GM18499 (cell line): ENCODE measurements around the gene WNT11.

Experiments
- ATAC-seq: cut with Tn5 transposase; IDR thresholded peaks from one replicate; pipeline ENCODE4 v1.9.1; 2021; ENCODE audit warnings: moderate number of reproducible peaks; ENCODE audit not compliant: insufficient read depth, unreplicated experiment

Gene WNT11

DNA sequence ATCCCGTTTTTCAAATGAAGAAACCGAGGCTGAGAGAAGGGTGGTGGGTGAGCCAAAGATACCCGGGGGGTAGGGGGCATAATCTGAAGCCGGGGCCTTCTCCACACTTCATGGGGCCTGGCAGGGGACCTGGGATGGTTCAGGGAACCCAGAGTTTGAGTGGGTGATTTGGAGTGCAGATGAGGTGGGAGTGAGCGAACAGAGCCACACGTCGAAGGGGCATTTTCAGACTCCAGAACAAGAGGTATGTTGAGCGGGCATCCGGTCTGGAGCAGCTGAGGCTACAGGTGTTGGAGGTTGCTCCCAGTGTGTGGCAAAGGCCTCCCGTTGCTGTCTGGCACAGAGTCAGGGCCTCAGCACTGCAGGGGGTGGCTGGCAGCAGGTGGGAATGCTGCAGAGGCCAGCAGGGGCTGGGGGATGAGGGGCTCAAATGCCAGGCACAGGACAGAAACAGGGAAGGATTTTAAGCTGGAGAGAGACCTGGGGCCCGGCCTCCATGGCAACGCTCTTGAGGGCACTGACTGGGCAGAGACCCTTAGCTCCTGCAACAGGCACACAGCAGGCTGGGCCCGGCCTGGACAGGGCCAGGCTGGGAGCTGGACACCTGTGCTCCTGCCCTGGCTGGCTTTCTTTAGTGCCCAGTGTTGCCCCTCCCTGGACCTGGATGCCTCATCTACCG, 46.2 kb downstream of the WNT11 start:
- no peak for ATAC-seq

GRCh38 chr11:76159303-76159937, 46.9 kb downstream of the WNT11 start:
- no peak for ATAC-seq

DNA sequence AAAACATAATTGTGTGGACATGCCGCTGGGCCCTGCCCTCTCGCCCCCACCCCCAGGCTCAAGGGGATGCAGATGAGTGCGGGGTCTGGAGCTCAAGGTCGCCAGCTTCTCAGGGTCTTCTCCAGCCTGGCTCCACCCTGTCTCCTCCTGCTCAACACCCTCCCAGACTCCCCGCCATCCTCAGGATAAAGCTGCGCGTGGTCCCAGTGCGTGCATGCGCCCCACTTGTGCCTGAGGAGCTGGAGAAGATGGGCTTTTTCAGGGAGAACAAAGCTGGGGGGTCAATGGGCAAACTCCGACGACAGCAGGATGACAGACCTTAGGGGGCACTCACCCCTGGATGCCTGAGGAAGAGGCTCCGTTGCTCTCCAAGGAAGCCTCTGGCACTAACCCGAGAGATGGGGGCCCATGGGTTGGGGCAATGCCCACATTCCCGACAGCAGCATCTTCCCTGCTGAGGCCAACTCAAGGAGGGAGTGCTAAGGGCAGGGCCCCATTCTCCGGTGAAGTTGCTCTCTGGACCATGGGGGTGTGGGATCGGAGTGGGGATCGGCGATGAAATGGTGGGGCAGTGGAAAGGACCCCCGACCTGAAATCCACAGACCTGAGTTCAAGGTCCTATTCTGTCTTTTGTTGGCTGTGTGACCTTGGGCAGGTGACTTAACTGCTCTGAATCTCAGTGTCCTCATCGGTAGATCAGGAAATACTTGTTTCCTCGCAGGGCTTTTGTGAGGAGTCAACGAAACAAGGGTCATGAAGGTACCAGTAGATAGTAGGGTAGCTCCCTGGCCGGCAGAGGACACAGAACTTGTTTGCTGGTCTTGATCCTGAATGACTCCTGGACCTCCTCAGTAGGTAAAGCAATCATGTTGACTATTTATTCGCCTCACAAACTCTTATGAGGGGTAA, 47.7 kb downstream of the WNT11 start:
- no peak for ATAC-seq

DNA sequence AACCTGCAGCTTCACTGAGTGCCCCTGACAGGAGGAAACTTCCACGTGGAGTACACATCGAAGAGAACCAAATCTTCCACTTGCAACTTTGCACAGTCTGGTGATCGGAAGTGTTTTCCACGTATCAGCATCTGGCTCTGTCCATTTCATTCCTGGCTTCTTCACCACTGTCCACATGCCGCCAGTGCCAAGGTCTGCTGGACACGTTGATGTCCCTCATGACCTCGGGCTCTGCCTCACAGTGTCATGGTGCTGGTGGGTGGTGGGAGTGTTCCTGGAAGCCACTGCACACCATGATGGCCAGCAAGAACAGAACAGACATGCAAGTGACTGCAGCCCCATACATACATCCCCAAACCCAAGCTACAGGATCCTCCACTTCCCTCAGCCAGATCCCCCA, 48.4 kb downstream of the WNT11 start:
- no peak for ATAC-seq

GRCh38 chr11:76156971-76157427, 49.3 kb downstream of the WNT11 start:
- no peak for ATAC-seq

DNA sequence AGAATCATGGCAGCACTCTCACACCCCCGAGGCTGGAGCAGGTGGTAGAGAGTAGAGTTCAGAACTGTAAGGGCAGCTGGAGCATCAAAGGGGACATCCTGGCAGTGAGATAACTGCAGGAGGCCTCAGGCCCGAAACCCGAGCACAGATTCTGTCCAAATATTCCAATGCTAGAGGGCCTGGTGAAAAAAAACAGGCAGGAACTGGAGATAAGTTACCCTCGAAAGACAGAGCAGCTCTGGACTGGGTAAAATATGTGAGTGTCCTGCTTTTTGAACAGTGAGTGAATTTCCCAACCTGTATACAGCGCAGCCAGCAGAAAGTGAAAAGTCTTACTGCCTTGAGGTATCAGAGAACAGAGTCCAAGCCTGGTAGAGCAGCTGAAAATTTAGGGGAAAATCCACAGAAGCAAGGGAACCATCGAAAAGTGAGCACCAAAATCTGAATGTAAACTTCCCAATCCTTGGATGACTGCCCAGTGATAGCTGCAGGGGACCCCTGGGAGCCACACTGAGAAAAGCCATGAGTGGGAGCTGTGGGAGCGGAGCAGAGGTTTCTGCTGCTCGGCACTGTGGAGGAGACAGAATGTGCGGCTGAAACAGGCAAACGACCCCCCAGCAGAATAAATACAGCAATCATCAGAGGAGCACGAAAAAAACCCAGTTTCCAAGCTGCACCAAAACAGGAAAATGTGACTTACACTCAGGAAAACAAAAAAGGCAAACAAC, 50.6 kb downstream of the WNT11 start:
- ATAC-seq: no peak

GRCh38 chr11:76153571-76153923, 52.8 kb downstream of the WNT11 start:
- ATAC-seq: no peak

GRCh38 chr11:76152741-76153570, 53.3 kb downstream of the WNT11 start:
- ATAC-seq: no peak

- ATAC-seq: peak; percentile 40
These were observed 54.1 kb downstream of the WNT11 start for GRCh38 chr11:76152086-76152681.

DNA sequence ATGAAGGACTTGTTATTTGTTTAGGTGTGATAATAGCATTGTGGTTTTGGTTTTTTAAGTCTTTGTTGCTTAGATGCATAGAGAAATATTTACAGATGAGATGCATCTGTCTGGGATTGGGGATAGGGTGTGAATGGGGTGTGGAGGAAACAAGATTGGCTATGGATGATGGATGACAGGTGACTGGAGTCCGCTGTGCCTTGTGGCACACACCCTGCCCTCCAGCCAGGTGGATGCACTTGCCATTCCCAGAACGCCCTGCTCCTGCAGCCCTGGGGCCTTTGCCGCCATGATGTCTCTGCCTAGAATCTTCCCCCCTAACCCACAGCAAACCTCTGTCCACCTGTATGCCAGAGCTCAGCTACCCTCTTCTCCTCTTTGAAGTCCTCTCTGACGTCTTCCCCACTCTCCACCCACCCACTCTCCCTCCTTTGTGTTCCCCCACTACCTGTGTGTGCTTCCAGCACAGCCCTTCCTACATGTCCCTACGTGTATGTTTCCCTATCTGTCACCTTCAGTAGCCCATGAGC, 54.7 kb downstream of the WNT11 start:
- ATAC-seq: no peak

- no peak for ATAC-seq
These were observed 56.2 kb downstream of the WNT11 start for GRCh38 chr11:76150141-76150540.

DNA sequence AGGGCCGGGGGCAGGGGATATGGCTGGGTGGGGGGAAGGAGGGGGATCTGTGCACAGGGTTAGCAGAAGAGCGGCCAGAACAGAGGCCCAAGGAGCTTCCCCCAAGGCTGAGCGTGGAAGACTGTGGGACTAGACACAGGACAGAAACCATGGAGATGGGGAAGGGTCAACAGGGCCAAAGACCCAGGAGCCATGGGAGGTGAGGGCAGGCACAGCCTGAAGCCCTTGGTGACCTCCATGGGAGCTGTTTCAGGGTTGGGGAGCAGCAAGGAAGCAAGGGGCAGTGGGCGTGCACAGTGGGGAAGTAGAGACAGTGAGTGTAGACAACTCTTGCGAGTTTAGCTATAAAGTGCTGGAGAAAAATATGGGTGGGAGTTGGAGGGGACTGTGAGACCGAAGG, 56.6 kb downstream of the WNT11 start:
- no peak for ATAC-seq

- no peak for ATAC-seq
These were observed 57.2 kb downstream of the WNT11 start for GRCh38 chr11:76148941-76149613.

GRCh38 chr11:76148231-76148630, 58.1 kb downstream of the WNT11 start:
- no peak for ATAC-seq

DNA sequence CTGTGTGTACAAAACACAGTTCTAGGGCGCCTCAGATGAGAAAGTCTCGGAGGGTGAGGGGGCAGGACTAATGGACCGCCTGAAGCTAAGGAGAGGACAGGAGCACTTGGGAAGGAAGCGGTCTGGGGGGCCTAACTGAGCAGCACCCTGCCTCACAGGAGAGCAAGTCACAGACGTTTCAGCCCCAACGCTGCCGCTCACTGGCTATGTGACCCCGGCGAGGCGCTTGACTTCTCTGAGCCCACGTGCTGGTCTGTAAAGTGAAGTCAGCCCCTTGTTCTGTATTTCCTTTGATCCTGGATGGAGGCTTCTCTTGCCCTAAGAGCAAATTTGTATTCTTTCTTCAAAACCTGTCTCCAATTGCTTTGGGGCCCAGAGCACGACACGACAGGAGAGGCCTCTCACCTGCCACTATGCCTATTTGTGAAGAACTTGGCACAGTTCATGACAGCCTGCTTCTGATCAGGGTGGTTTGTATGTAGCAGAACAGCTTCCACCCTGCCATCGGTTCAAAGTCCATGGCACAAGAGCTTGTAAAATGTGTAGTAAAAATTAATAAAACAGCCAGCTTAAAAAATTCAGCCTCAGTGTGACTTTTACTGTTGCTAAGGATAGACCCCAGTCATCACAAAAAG, 59.1 kb downstream of the WNT11 start:
- ATAC-seq: no peak

DNA sequence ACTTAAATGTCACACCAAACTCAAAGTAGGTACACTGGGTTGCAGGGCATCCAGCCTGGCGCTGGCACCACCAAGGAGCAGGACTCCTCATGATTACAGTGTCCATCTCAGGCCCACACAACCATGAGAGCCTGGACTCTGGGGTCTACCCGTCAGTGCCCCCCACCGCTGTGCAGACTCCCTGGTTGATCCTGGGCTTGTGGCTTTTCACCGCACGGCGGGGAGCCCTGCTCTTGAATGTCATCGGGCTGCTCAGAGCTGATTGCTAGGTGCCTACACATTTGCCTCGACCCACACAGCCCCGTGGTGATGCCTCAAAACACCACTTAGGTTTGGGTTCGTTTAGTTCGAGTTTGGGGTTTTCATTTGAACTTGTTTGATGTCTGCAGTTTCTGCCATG, 63.0 kb downstream of the WNT11 start:
- ATAC-seq: no peak

GRCh38 chr11:76141901-76142588, 64.3 kb downstream of the WNT11 start:
- ATAC-seq: no peak
